Naive thymus-derived CD4-positive, alpha-beta T cell (primary cell): ENCODE measurements around the gene STAT4. TPM values are rescaled to one million over a fixed set of nuclear protein-coding genes. Genes with fewer than 3 reads are reported as not detected.

ENCODE experiments used
- ATAC-seq: fragments of 150-1000 bp; cut with Tn5 transposase; 2 replicates; pipeline ENCODE4 v1.10.0; 2021; ENCODE audit warnings: mild to moderate bottlenecking, moderate library complexity
- CTCF ChIA-PET: fragments of 350-600 bp; sonication (Branson Sonifier 250); formaldehyde crosslinking; loops from one replicate; lab custom pipeline; 2021; ENCODE audit warnings: antibody characterized with exemption; lab: Charles Lee
- POLR2A ChIA-PET: fragments of 350-600 bp; sonication (Branson Sonifier 250); formaldehyde crosslinking; loops from one replicate; lab custom pipeline; 2021; ENCODE audit warnings: antibody characterized with exemption, inconsistent platforms; lab: Charles Lee
- DNase-seq, 9 donors: peaks; one replicate each; pipeline versions ENCODE4 v3.0.0 to v3.0.0-alpha.2; 2020 to 2022; ENCODE audit warnings: mixed read lengths in 1 of 9
- H3K27ac ChIP-seq: one replicate; pipeline ENCODE4 v1.7.0; 2013; ENCODE audit warnings: mild to moderate bottlenecking, low read depth, low read length, moderate library complexity
- H3K27me3 ChIP-seq, 2 donors: one replicate each; pipeline ENCODE4 v1.7.0; 2013; ENCODE audit warnings: low read length in 2 of 2, mild to moderate bottlenecking in 2 of 2, moderate library complexity in 2 of 2; ENCODE audit not compliant: control insufficient read depth in 2 of 2, insufficient read depth in 2 of 2
- H3K36me3 ChIP-seq, 3 experiments: 1 replicate in 2 of 3; 2 replicates in 1 of 3; pipeline ENCODE4 v1.7.0; 2013; ENCODE audit warnings: low read length in 3 of 3, mild to moderate bottlenecking in 3 of 3, moderate library complexity in 1 of 3; ENCODE audit not compliant: insufficient read depth in 3 of 3, control insufficient read depth in 2 of 3
- H3K4me1 ChIP-seq, 2 donors: one replicate each; pipeline ENCODE4 v1.7.0; 2013; ENCODE audit warnings: low read length in 2 of 2, mild to moderate bottlenecking in 2 of 2, moderate library complexity in 1 of 2; ENCODE audit not compliant: control insufficient read depth in 2 of 2, insufficient read depth in 2 of 2
- H3K4me3 ChIP-seq: 2 replicates; pipeline ENCODE4 v1.7.0; 2013; ENCODE audit warnings: mild to moderate bottlenecking, low read length
- H3K9me3 ChIP-seq, 3 experiments: 1 replicate in 2 of 3; 2 replicates in 1 of 3; pipeline ENCODE4 v1.7.0; 2013; ENCODE audit warnings: low read length in 3 of 3; ENCODE audit not compliant: control insufficient read depth in 2 of 3
- H3K27ac Mint-ChIP-seq, 9 donors: one replicate each; pipeline ENCODE4 v1.8.0; 2020 to 2022; ENCODE audit warnings: mixed read lengths in 9 of 9, mild to moderate bottlenecking in 8 of 9, moderate library complexity in 5 of 9, inconsistent platforms in 2 of 9
- H3K27me3 Mint-ChIP-seq, 5 donors: one replicate each; pipeline ENCODE4 v1.8.0; 2021 to 2022; ENCODE audit warnings: mixed read lengths in 5 of 5, mild to moderate bottlenecking in 1 of 5
- H3K36me3 Mint-ChIP-seq, 5 donors: one replicate each; pipeline ENCODE4 v1.8.0; 2020 to 2022; ENCODE audit warnings: mixed read lengths in 5 of 5, mild to moderate bottlenecking in 3 of 5, inconsistent platforms in 1 of 5
- H3K4me1 Mint-ChIP-seq, 7 donors: one replicate each; pipeline ENCODE4 v1.8.0; 2020 to 2022; ENCODE audit warnings: mixed read lengths in 7 of 7, mild to moderate bottlenecking in 3 of 7, inconsistent platforms in 1 of 7
- H3K4me3 Mint-ChIP-seq, 10 donors: one replicate each; pipeline ENCODE4 v1.8.0; 2020 to 2022; ENCODE audit warnings: mild to moderate bottlenecking in 10 of 10, mixed read lengths in 10 of 10, moderate library complexity in 6 of 10, inconsistent platforms in 2 of 10
- H3K9me3 Mint-ChIP-seq, 11 donors: one replicate each; pipeline ENCODE4 v1.8.0; 2020 to 2022; ENCODE audit warnings: mixed read lengths in 11 of 11, mild to moderate bottlenecking in 4 of 11, inconsistent platforms in 1 of 11, moderate library complexity in 1 of 11
- intact Hi-C, 2 donors: fragments of 100-400 bp; cut with micrococcal nuclease; formaldehyde crosslinking; loops; one replicate each; pipeline ENCODE4 v1.15.1; 2023
- polyA plus RNA-seq, 2 donors: library from polyadenylated mRNA; unstranded; fragments of 300-500 nt; fragmentation: Illumina TruSeq; gene quantifications; one replicate each; pipeline ENCODE4 v1.2.3, GENCODE V29; 2021
- total RNA-seq, 6 experiments: library from RNA in 5 of 6; stranded (reverse) in 5 of 6; gene quantifications; 1 replicate in 5 of 6; 2 replicates in 1 of 6; pipeline ENCODE4 v1.2.3 and lab custom pipeline; 2021 to 2026

Gene STAT4
- total and polyA plus RNA-seq, 7 experiments from 2014 or later: 52.4 to 132 (median 114) TPM

GRCh38 chr2:191109888-191110287 lies 40.9 kb downstream of the STAT4 start:
- intact Hi-C loops: no loop called here
- H3K4me1 ChIP-seq: peaks cover 14 to 41% of the 10 kb centered on the region in 2 donors
- Mint-ChIP-seq H3K27me3 (no peaks in the 10 kb centered on the region), H3K27ac (peak overlapping the region in 5 of 9 donors; percentile 4 to 61 (median 38)), H3K4me3 (no peak overlapping the region), H3K4me1 (peaks cover 37 to 79% (median 62%) of the 10 kb centered on the region in 7 donors), H3K9me3 (peaks cover 0 to 2% (median 0%) of the 10 kb centered on the region in 11 donors), H3K36me3 (peaks cover 7 to 51% (median 38%) of the 10 kb centered on the region in 5 donors)
- ChIA-PET CTCF (interaction anchor here (0.8 kb wide), 1 partner anchor 16 kb away, joined by 3 read pairs; no protein-coding TSS in a partner anchor), POLR2A (interaction anchor here (0.7 kb wide), 1 partner anchor 19 kb away, joined by 3 read pairs; no protein-coding TSS in a partner anchor)
- no peak overlapping the region for H3K27ac ChIP-seq
- DNase-seq (peak in 1 of 9 donors; percentile 41), ATAC-seq (no peak)
- no peak overlapping the region for H3K4me3 ChIP-seq
- peaks cover 0 to 7% (median 4%) of the 10 kb centered on the region in 3 experiments for H3K36me3 ChIP-seq
- no peaks in the 10 kb centered on the region for H3K27me3 ChIP-seq
- H3K9me3 ChIP-seq: no peaks in the 10 kb centered on the region

GRCh38 chr2:191108331-191108730 lies 42.5 kb downstream of the STAT4 start:
- no peaks in the 10 kb centered on the region for H3K27me3 Mint-ChIP-seq
- H3K4me1 Mint-ChIP-seq: peaks cover 26 to 73% (median 51%) of the 10 kb centered on the region in 7 donors
- Histone ChIP-seq H3K27me3 (no peaks in the 10 kb centered on the region), H3K27ac (no peak overlapping the region), H3K4me1 (peaks cover 6 to 26% of the 10 kb centered on the region in 2 donors), H3K4me3 (no peak overlapping the region), H3K36me3 (peaks cover 0 to 6% (median 4%) of the 10 kb centered on the region in 3 experiments), H3K9me3 (no peaks in the 10 kb centered on the region)
- POLR2A ChIA-PET: no interaction called here
- H3K4me3 Mint-ChIP-seq: peak overlapping the region in 1 of 10 donors; percentile 27
- peaks cover 7 to 46% (median 35%) of the 10 kb centered on the region in 5 donors for H3K36me3 Mint-ChIP-seq
- intact Hi-C loops: no loop called here
- no peaks in the 10 kb centered on the region for H3K9me3 Mint-ChIP-seq
- ATAC-seq (no peak), DNase-seq (no peak)
- H3K27ac Mint-ChIP-seq: peak overlapping the region in 3 of 9 donors; percentile 46 to 68 (median 58)
- CTCF ChIA-PET: no interaction called here

- Histone ChIP-seq H3K9me3 (no peaks in the 10 kb centered on the region), H3K36me3 (no peaks in the 10 kb centered on the region), H3K4me3 (no peak overlapping the region), H3K4me1 (peaks cover 0 to 8% of the 10 kb centered on the region in 2 donors), H3K27ac (no peak overlapping the region), H3K27me3 (no peaks in the 10 kb centered on the region)
- intact Hi-C loops: no loop called here
- Mint-ChIP-seq H3K9me3 (no peaks in the 10 kb centered on the region), H3K27ac (peak overlapping the region in 1 of 9 donors; percentile 46), H3K27me3 (no peaks in the 10 kb centered on the region), H3K4me3 (no peak overlapping the region), H3K36me3 (peaks cover 10 to 52% (median 34%) of the 10 kb centered on the region in 5 donors), H3K4me1 (peaks cover 15 to 65% (median 46%) of the 10 kb centered on the region in 7 donors)
- DNase-seq (no peak), ATAC-seq (no peak)
- ChIA-PET CTCF (interaction anchor here (1.2 kb wide), 1 partner anchor 50 kb away, joined by 3 read pairs; no protein-coding TSS in a partner anchor), POLR2A (no interaction called here)
Observed at GRCh38 chr2:191105082-191105481, 45.7 kb downstream of the STAT4 start.

GRCh38 chr2:191103774-191104173 lies 47.0 kb downstream of the STAT4 start:
- H3K36me3 Mint-ChIP-seq: peaks cover 10 to 54% (median 39%) of the 10 kb centered on the region in 5 donors
- no peaks in the 10 kb centered on the region for H3K27me3 Mint-ChIP-seq
- intact Hi-C loops: loop anchor here in 1 of 2 donors (1.0 to 5.0 kb wide), 2 partner anchors 11 to 34 kb away; no protein-coding TSS in a partner anchor
- POLR2A ChIA-PET: interaction anchor here (0.6 to 1.1 kb wide), 2 partner anchors 46 to 219 kb away, joined by 3 to 8 read pairs; no protein-coding TSS in a partner anchor
- Histone ChIP-seq H3K9me3 (no peaks in the 10 kb centered on the region), H3K27ac (no peak overlapping the region), H3K4me1 (peaks cover 0 to 8% of the 10 kb centered on the region in 2 donors), H3K4me3 (no peak overlapping the region), H3K36me3 (no peaks in the 10 kb centered on the region), H3K27me3 (no peaks in the 10 kb centered on the region)
- ATAC-seq (no peak), DNase-seq (no peak)
- no peak overlapping the region for H3K4me3 Mint-ChIP-seq
- H3K9me3 Mint-ChIP-seq: peaks cover 0 to 3% (median 0%) of the 10 kb centered on the region in 11 donors
- peaks cover 10 to 52% (median 34%) of the 10 kb centered on the region in 7 donors for H3K4me1 Mint-ChIP-seq
- CTCF ChIA-PET: interaction anchor here (1.1 to 1.2 kb wide), 3 partner anchors 51 to 53 kb away, joined by 3 to 4 read pairs (median 3); no protein-coding TSS in a partner anchor
- H3K27ac Mint-ChIP-seq: peak overlapping the region in 1 of 9 donors; percentile 2

GRCh38 chr2:191100216-191100615 lies 50.6 kb downstream of the STAT4 start:
- Mint-ChIP-seq H3K27me3 (no peaks in the 10 kb centered on the region), H3K9me3 (peaks cover 0 to 14% (median 5%) of the 10 kb centered on the region in 11 donors), H3K27ac (no peak overlapping the region), H3K4me3 (no peak overlapping the region), H3K4me1 (peaks cover 18 to 49% (median 37%) of the 10 kb centered on the region in 7 donors), H3K36me3 (peaks cover 9 to 55% (median 33%) of the 10 kb centered on the region in 5 donors)
- H3K9me3 ChIP-seq: no peaks in the 10 kb centered on the region
- H3K36me3 ChIP-seq: no peaks in the 10 kb centered on the region
- H3K4me1 ChIP-seq: no peaks in the 10 kb centered on the region
- ChIA-PET CTCF (interaction anchor here (0.8 kb wide), 1 partner anchor 48 kb away, joined by 3 read pairs; no protein-coding TSS in a partner anchor), POLR2A (interaction anchor here (1.3 kb wide), 1 partner anchor 49 kb away, joined by 5 read pairs; no protein-coding TSS in a partner anchor)
- intact Hi-C loops: loop anchor here in 1 of 2 donors (5.0 kb wide), 1 partner anchor 37 kb away; no protein-coding TSS in a partner anchor
- DNase-seq (no peak), ATAC-seq (no peak)
- H3K27me3 ChIP-seq: no peaks in the 10 kb centered on the region
- no peak overlapping the region for H3K4me3 ChIP-seq
- H3K27ac ChIP-seq: no peak overlapping the region

- peak overlapping the region in 4 of 9 donors; percentile 19 to 73 (median 47) for H3K27ac Mint-ChIP-seq
- Histone ChIP-seq H3K27ac (no peak overlapping the region), H3K36me3 (peaks cover 0 to 12% (median 0%) of the 10 kb centered on the region in 3 experiments), H3K9me3 (peaks cover 0 to 6% (median 3%) of the 10 kb centered on the region in 3 experiments), H3K27me3 (no peaks in the 10 kb centered on the region), H3K4me3 (no peak overlapping the region), H3K4me1 (no peaks in the 10 kb centered on the region)
- no peak overlapping the region for H3K4me3 Mint-ChIP-seq
- CTCF ChIA-PET: interaction anchor here (0.9 kb wide), 1 partner anchor 45 kb away, joined by 3 read pairs; no protein-coding TSS in a partner anchor
- peaks cover 0 to 22% (median 10%) of the 10 kb centered on the region in 11 donors for H3K9me3 Mint-ChIP-seq
- DNase-seq: no peak
- intact Hi-C loops: no loop called here
- no peaks in the 10 kb centered on the region for H3K27me3 Mint-ChIP-seq
- POLR2A ChIA-PET: no interaction called here
- no peak for ATAC-seq
- H3K36me3 Mint-ChIP-seq: peaks cover 4 to 56% (median 50%) of the 10 kb centered on the region in 5 donors
- peaks cover 6 to 41% (median 33%) of the 10 kb centered on the region in 7 donors for H3K4me1 Mint-ChIP-seq
Observed at GRCh38 chr2:191087311-191087710, 63.5 kb downstream of the STAT4 start.
